ENCODE data around the gene RNASE1.

RNASE1 gene

GRCh38 chr14:20751963-20752562, 50.6 kb downstream of the RNASE1 start:
- Histone ChIP-seq H3K4me1 (ENCODE audit: control insufficient read depth, insufficient read depth, low read length, poor library complexity, severe bottlenecking) (no peaks in the 10 kb centered on the region), H3K36me3 (ENCODE audit: control insufficient read depth, insufficient read depth, low read length) (no peaks in the 10 kb centered on the region), H3K27me3 (replicated peaks; ENCODE audit: control insufficient read depth, insufficient read depth, low read length, poor library complexity, severe bottlenecking) (peaks cover 3% of the 10 kb centered on the region), H3K27ac (ENCODE audit: insufficient read depth, low read length, poor library complexity, severe bottlenecking) (no peak overlapping the region), H3K4me3 (ENCODE audit: insufficient read depth, low read depth, low read length, poor library complexity, severe bottlenecking) (no peak overlapping the region), H3K9me3 (ENCODE audit: control insufficient read depth, low read length) (peaks cover 8% of the 10 kb centered on the region)
- no peak for DNase-seq
